ENCODE results near the gene CGB5.

DNA sequence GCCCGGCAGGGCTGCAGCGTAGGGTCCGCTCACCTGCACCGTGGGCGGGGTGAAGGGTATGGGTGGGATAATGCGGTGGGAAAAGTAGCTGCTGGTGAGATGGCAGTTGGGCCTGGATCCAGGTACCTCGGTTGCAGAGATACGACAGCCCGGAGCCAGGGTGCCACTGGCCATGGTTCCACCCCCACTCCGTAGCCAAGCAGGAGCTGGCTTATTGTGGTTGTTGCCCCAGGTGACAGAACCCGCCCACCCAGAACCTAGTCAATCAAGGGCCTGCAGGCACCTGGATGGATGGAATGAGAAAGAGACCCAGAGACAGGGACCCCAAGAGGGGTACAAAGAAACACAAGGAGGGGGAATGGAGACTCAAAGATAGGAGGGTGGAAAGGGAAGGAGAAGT is 23.3 kb upstream of the CGB5 start:
- TF ChIP-seq, protein P1, sequence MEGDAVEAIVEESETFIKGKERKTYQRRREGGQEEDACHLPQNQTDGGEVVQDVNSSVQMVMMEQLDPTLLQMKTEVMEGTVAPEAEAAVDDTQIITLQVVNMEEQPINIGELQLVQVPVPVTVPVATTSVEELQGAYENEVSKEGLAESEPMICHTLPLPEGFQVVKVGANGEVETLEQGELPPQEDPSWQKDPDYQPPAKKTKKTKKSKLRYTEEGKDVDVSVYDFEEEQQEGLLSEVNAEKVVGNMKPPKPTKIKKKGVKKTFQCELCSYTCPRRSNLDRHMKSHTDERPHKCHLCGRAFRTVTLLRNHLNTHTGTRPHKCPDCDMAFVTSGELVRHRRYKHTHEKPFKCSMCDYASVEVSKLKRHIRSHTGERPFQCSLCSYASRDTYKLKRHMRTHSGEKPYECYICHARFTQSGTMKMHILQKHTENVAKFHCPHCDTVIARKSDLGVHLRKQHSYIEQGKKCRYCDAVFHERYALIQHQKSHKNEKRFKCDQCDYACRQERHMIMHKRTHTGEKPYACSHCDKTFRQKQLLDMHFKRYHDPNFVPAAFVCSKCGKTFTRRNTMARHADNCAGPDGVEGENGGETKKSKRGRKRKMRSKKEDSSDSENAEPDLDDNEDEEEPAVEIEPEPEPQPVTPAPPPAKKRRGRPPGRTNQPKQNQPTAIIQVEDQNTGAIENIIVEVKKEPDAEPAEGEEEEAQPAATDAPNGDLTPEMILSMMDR (IDR thresholded peaks at IDR 0.05; ENCODE audit: insufficient read depth, low read length), result no peak
- no peak for TF ChIP-seq REST (IDR thresholded peaks at IDR 0.05; ENCODE audit: insufficient replicate concordance, low read depth)
- no peak for TF ChIP-seq POLR2AphosphoS5 (IDR thresholded peaks at IDR 0.05; ENCODE audit: low read depth)
